ENCODE measurements around the gene AMH.

The AMH gene

DNA sequence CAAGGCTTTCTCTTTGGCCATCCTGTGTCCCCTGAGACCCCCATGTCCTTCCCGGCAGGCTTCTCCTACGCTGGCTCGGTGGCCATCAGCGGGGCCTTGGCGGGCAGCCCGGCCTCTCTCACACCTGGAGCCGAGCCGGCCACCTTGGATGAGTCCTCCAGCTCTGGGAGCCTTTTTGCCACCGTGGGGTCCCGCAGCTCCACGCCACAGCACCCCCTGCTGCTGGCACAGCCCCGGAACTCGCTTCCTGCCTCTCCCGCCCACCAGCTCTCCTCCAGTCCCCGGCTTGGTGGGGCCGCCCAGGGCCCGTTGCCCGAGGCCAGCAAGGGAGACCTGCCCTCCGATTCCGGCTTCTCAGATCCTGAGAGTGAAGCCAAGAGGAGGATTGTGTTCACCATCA is 27.2 kb upstream of the AMH start:
- DNase-seq: no peak

- no peak for DNase-seq
Measured at GRCh38 chr19:2223391-2223790, 25.7 kb upstream of the AMH start.

- no peak for DNase-seq
Measured at GRCh38 chr19:2223959-2224358, 25.2 kb upstream of the AMH start.

GRCh38 chr19:2224754-2225349 is 24.3 kb upstream of the AMH start:
- DNase-seq: no peak

GRCh38 chr19:2225415-2226050 is 23.6 kb upstream of the AMH start:
- DNase-seq: no peak

DNA sequence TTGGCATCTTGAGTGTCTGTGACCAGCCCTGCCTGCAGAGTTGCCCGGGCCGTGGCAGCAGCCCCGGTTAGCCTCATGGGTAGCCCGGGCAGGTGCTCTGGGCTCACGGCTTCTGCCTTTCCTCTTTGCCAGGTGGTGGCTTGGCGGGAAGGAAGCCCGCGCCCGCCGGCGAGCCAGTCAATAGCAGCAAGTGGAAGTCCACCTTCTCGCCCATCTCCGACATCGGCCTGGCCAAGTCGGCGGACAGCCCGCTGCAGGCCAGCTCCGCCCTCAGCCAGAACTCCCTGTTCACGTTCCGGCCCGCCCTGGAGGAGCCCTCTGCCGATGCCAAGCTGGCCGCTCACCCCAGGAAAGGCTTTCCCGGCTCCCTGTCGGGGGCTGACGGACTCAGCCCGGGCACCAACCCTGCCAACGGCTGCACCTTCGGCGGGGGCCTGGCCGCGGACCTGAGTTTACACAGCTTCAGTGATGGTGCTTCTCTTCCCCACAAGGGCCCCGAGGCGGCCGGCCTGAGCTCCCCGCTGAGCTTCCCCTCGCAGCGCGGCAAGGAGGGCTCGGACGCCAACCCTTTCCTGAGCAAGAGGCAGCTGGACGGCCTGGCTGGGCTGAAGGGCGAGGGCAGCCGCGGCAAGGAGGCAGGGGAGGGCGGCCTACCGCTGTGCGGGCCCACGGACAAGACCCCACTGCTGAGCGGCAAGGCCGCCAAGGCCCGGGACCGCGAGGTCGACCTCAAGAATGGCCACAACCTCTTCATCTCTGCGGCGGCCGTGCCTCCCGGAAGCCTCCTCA is 22.9 kb upstream of the AMH start:
- DNase-seq: no peak

- DNase-seq: no peak
Measured at GRCh38 chr19:2226840-2227360, 22.2 kb upstream of the AMH start.

DNA sequence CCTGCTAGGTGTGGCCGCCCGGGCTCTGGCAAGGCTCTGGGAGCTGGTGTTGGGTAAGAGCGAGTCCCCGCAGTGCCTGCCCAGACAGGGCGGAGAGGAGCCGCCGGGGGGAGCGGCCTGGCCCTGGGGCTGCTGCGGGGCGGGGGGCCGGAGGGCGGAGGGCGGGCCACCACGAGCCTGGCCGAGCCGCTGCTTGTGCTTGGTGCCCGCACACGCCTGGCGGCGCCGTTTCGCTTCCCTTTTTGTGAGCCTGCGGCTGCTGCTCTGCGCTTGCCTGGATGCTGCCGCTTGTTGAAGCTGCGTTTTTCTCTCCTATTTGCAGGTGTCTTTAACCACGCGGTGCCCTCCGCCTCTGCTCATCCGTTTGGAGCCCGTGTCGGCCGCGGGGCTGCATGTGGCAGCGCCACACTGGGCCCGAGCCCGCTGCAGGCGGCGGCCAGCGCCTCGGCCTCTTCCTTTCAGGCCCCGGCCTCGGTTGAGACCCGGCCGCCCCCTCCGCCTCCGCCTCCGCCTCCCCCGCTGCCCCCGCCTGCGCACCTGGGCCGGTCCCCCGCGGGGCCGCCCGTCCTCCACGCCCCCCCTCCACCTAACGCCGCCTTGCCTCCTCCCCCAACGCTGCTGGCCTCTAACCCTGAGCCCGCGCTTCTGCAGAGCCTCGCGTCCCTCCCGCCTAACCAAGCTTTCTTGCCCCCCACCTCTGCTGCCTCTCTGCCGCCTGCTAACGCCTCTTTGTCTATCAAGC is 21.5 kb upstream of the AMH start:
- DNase-seq: no peak

- DNase-seq: no peak
Measured at GRCh38 chr19:2228157-2229030, 20.7 kb upstream of the AMH start.

GRCh38 chr19:2229103-2230032 is 19.8 kb upstream of the AMH start:
- no peak for DNase-seq

DNA sequence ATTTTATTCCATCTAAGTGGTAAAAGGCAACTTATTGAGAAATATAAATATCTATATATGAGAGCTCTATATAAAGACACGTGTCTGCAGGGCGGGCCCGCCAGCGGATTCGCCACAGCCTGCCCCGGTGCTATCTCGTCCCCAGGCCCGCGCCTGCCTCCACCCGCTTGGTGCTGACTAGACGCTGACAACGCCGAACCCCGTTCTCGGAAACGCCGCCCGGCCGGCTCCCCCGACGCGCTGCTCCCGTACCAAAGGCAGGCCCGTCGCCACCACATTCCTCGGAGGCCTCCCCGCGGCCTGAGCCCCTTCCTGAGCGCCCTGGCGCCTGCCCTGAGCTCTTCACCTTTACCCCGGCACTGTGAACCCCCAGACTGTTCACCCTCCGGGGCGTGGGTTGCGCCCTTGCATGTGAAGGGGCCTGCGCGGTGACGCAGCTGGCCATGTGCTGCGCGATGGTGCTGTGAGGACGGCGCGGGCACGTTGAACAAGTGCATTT is 19.0 kb upstream of the AMH start:
- no peak for DNase-seq

GRCh38 chr19:2230807-2231533 is 18.2 kb upstream of the AMH start:
- DNase-seq: no peak

GRCh38 chr19:2231621-2232221 is 17.4 kb upstream of the AMH start:
- no peak for DNase-seq

- no peak for DNase-seq
Measured at GRCh38 chr19:2232286-2233151, 16.6 kb upstream of the AMH start.

DNA sequence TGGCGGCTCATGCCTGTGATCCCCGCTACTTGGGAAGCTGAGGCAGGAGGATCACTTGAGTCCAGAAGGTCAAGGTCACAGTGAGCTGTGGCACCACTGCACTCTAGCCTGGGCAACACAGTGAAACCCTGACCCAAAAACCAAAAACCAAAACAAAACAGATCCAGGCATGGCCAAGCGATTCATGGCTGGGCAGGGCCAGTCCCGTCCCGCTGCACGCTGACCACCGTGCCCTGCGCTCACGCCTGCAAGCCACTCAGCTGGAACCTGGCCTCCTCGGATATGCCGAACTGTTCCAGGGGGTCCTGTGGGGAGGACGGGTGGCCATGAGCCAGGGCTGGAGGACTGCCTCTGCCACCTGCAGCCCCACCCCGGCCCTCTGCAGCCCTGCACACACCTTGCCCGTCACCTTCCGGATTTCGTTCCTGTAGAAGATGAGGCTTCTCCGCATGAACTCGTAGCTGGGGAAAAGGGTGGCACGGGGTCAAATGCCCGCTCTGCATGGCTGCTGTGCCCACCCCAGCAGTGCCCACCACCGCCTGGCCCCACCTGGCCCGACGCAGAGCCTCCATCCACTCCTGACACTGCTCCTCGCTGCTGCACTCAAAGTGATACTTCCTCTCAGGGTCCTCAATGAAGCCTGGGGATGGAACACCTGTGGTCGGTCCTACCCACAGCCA is 15.4 kb upstream of the AMH start:
- no peak for DNase-seq

DNA sequence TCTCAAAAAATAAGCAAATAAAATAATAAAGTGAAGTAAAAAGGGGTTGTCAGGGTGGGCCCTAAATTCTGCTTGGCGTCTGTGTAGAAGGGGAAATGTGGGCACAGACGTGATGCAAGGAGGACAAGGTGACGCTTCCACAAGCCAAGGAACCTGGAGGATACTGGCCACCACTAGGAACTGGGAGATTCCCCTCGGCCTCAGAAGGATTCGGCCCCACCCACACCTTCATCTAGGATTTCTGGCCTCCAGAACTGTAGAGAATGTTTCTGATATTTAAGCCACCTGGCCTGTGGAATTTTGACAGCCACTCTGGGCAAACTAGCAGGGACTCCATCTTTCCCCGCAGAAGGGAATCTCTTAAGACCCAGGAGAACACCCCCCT is 14.1 kb upstream of the AMH start:
- DNase-seq: no peak

GRCh38 chr19:2235381-2236063 is 13.6 kb upstream of the AMH start:
- no peak for DNase-seq

DNA sequence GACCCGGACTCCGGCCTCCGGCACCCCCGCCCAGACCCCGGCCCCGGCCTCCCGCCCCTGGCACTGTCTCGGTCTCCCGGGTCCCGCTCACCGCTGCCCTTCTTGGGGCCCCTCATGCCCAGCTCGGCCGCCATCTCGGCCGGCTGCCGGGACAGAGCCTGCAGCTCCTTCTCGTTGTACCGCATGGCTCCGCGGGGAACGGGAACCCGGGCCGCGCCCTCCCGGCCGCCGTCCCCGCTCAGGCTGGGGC is 13.1 kb upstream of the AMH start:
- no peak for DNase-seq

Measured in activated gamma-delta T cell (primary cell).